Natural killer cell (primary cell): ENCODE data around the gene HOXC12. TPM values are rescaled to one million over a fixed set of nuclear protein-coding genes. Genes with fewer than 3 reads are reported as not detected.

Source experiments
- ATAC-seq, 3 donors: fragments of 150-1000 bp in 2 of 3; fragments of 200-7000 bp in 1 of 3; cut with Tn5 transposase; 1 replicate in 1 of 3; 2 replicates in 2 of 3; pipeline ENCODE4 v1.10.0; 2021; ENCODE audit warnings: mild to moderate bottlenecking in 2 of 3, moderate library complexity in 2 of 3
- DNase-seq, 2 donors: peaks; one replicate each; pipeline versions ENCODE4 v3.0.0 to v3.0.0-alpha.2; 2013 to 2021; ENCODE audit warnings: mixed read lengths in 1 of 2
- H3K27ac ChIP-seq: one replicate; pipeline ENCODE4 v1.5.1; 2013; ENCODE audit warnings: mild to moderate bottlenecking, low read length
- H3K27me3 ChIP-seq: one replicate; pipeline ENCODE4 v1.6.1; 2013; ENCODE audit warnings: low read length; ENCODE audit not compliant: control insufficient read depth, insufficient read depth
- H3K36me3 ChIP-seq: one replicate; pipeline ENCODE4 v1.6.1; 2013; ENCODE audit warnings: low read length; ENCODE audit not compliant: control insufficient read depth, insufficient read depth
- H3K4me1 ChIP-seq: one replicate; pipeline ENCODE4 v1.6.1; 2013; ENCODE audit warnings: low read length; ENCODE audit not compliant: control insufficient read depth, insufficient read depth
- H3K4me3 ChIP-seq: one replicate; pipeline ENCODE4 v1.5.1; 2013; ENCODE audit warnings: low read length
- H3K9me3 ChIP-seq: one replicate; pipeline ENCODE4 v1.6.1; 2013; ENCODE audit warnings: low read length; ENCODE audit not compliant: control insufficient read depth, insufficient read depth
- H3K27ac Mint-ChIP-seq, 2 donors: one replicate each; pipeline ENCODE4 v1.8.0; 2022; ENCODE audit warnings: mild to moderate bottlenecking in 2 of 2, mixed read lengths in 2 of 2, moderate library complexity in 1 of 2
- H3K27me3 Mint-ChIP-seq, 2 donors: one replicate each; pipeline ENCODE4 v1.8.0; 2022; ENCODE audit warnings: low read depth in 2 of 2, mixed read lengths in 2 of 2
- H3K36me3 Mint-ChIP-seq: one replicate; pipeline ENCODE4 v1.8.0; 2022; ENCODE audit warnings: mixed read lengths
- H3K4me1 Mint-ChIP-seq, 2 donors: one replicate each; pipeline ENCODE4 v1.8.0; 2022; ENCODE audit warnings: mixed read lengths in 2 of 2
- H3K4me3 Mint-ChIP-seq: one replicate; pipeline ENCODE4 v1.8.0; 2022; ENCODE audit warnings: mild to moderate bottlenecking, moderate library complexity, mixed read lengths
- H3K9me3 Mint-ChIP-seq, 2 donors: one replicate each; pipeline ENCODE4 v1.8.0; 2022; ENCODE audit warnings: mixed read lengths in 2 of 2
- WGBS: methylation state at CpG from one replicate; pipeline ENCODE4 v1.1.7; 2013; ENCODE audit warnings: missing lambda C conversion rate; ENCODE audit not compliant: insufficient coverage; 5-methylcytosine and 5-hydroxymethylcytosine counted together
- intact Hi-C: fragments of 100-400 bp; cut with micrococcal nuclease; formaldehyde crosslinking; loops from one replicate; pipeline ENCODE4 v1.14.2; 2022
- total RNA-seq, 4 donors: library from RNA; stranded (reverse); fragments of 120-200 nt in 1 of 4; gene quantifications; one replicate each; pipeline versions ENCODE4 v1.2.3 to v1.2.4, GENCODE V29; 2013 to 2022
- TF ChIP-seq, protein P1 (sequence below): fragments of 200-600 bp; IDR thresholded peaks from one replicate; pipeline ENCODE4 v1.8.0; 2022; ENCODE audit warnings: antibody characterized with exemption

HOXC12 gene
- total RNA-seq, 3 donors from 2014 or later (not counting 1 experiment from before 2014, with no cell fraction given): not detected

- DNase-seq: no peak
- Mint-ChIP-seq H3K9me3 (no peaks in the 10 kb centered on the region), H3K4me1 (peaks cover 0 to 5% of the 10 kb centered on the region in 2 donors), H3K4me3 (no peak overlapping the region), H3K27me3 (peaks cover 77 to 80% of the 10 kb centered on the region in 2 donors), H3K36me3 (no peaks in the 10 kb centered on the region), H3K27ac (no peak overlapping the region)
- Histone ChIP-seq H3K4me3 (no peak overlapping the region), H3K27ac (no peak overlapping the region), H3K9me3 (no peaks in the 10 kb centered on the region), H3K36me3 (no peaks in the 10 kb centered on the region), H3K4me1 (peaks cover 5% of the 10 kb centered on the region), H3K27me3 (peaks cover 82% of the 10 kb centered on the region)
- TF ChIP-seq, protein P1, sequence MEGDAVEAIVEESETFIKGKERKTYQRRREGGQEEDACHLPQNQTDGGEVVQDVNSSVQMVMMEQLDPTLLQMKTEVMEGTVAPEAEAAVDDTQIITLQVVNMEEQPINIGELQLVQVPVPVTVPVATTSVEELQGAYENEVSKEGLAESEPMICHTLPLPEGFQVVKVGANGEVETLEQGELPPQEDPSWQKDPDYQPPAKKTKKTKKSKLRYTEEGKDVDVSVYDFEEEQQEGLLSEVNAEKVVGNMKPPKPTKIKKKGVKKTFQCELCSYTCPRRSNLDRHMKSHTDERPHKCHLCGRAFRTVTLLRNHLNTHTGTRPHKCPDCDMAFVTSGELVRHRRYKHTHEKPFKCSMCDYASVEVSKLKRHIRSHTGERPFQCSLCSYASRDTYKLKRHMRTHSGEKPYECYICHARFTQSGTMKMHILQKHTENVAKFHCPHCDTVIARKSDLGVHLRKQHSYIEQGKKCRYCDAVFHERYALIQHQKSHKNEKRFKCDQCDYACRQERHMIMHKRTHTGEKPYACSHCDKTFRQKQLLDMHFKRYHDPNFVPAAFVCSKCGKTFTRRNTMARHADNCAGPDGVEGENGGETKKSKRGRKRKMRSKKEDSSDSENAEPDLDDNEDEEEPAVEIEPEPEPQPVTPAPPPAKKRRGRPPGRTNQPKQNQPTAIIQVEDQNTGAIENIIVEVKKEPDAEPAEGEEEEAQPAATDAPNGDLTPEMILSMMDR: no peak
- intact Hi-C loops: no loop called here
- WGBS: 24% methylated on average over 7 of the region's 9 CpGs
- no peak for ATAC-seq
These were observed 5.8 kb upstream of the HOXC12 start for GRCh38 chr12:53948650-53949593.

- peaks cover 72 to 81% of the 10 kb centered on the region in 2 donors for H3K27me3 Mint-ChIP-seq
- ATAC-seq: no peak
- peaks cover 2% of the 10 kb centered on the region for H3K9me3 ChIP-seq
- intact Hi-C loops: no loop called here
- no peaks in the 10 kb centered on the region for H3K36me3 Mint-ChIP-seq
- peaks cover 83% of the 10 kb centered on the region for H3K27me3 ChIP-seq
- peaks cover 8% of the 10 kb centered on the region for H3K4me1 ChIP-seq
- no peaks in the 10 kb centered on the region for H3K36me3 ChIP-seq
- no peak overlapping the region for H3K27ac Mint-ChIP-seq
- H3K4me1 Mint-ChIP-seq: peaks cover 0 to 5% of the 10 kb centered on the region in 2 donors
- TF ChIP-seq, protein P1: no peak
- H3K4me3 ChIP-seq: no peak overlapping the region
- no peaks in the 10 kb centered on the region for H3K9me3 Mint-ChIP-seq
- no peak overlapping the region for H3K27ac ChIP-seq
- no peak overlapping the region for H3K4me3 Mint-ChIP-seq
- WGBS: 8% methylated on average over 33 of the region's 34 CpGs
- DNase-seq: no peak
These were observed 4.9 kb upstream of the HOXC12 start for GRCh38 chr12:53949631-53950436.

GRCh38 chr12:53950437-53950773 is 4.3 kb upstream of the HOXC12 start:
- intact Hi-C loops: no loop called here

More at GRCh38 chr12:53950437-53950773, 4.3 kb upstream of the HOXC12 start:
- Histone ChIP-seq H3K36me3 (no peaks in the 10 kb centered on the region), H3K9me3 (peaks cover 3% of the 10 kb centered on the region), H3K27ac (no peak overlapping the region), H3K27me3 (peaks cover 82% of the 10 kb centered on the region), H3K4me3 (no peak overlapping the region), H3K4me1 (peaks cover 12% of the 10 kb centered on the region)
- Mint-ChIP-seq H3K27ac (no peak overlapping the region), H3K9me3 (no peaks in the 10 kb centered on the region), H3K4me1 (peaks cover 0 to 5% of the 10 kb centered on the region in 2 donors), H3K36me3 (no peaks in the 10 kb centered on the region), H3K27me3 (peaks cover 67 to 78% of the 10 kb centered on the region in 2 donors), H3K4me3 (no peak overlapping the region)
- DNase-seq (no peak), ATAC-seq (no peak)
- 11% methylated on average over 7 of the region's 10 CpGs for whole genome bisulfite sequencing
- TF ChIP-seq, protein P1: no peak
